Common myeloid progenitor, CD34-positive (primary cell): Measurements from ENCODE around the gene KYAT1.

Experiments used
- CTCF ChIA-PET: fragments of 350-600 bp; sonication (Branson Sonifier 250); formaldehyde crosslinking; loops from one replicate; lab custom pipeline; 2021; ENCODE audit warnings: antibody characterized with exemption; lab: Charles Lee
- POLR2A ChIA-PET: fragments of 350-600 bp; sonication (Branson Sonifier 250); formaldehyde crosslinking; loops from one replicate; lab custom pipeline; 2021; ENCODE audit warnings: antibody characterized with exemption; lab: Charles Lee
- DNase-seq, 3 donors: peaks; one replicate each; pipeline versions ENCODE4 v3.0.0 to v3.0.0-alpha.2; 2013
- H3K27ac ChIP-seq, 2 experiments: 1 replicate in 1 of 2; 2 replicates in 1 of 2; pipeline ENCODE4 v1.7.0; 2013; ENCODE audit warnings: inconsistent platforms in 2 of 2, low read length in 2 of 2, mild to moderate bottlenecking in 2 of 2, low read depth in 1 of 2, moderate library complexity in 1 of 2; ENCODE audit not compliant: severe bottlenecking in 2 of 2, insufficient read depth in 1 of 2, poor library complexity in 1 of 2
- H3K27me3 ChIP-seq, 5 experiments: replicated peaks in 2 of 5; 1 replicate in 3 of 5; 2 replicates in 2 of 5; pipeline versions ENCODE4 v1.6.1 to v1.7.0; 2013; ENCODE audit warnings: low read length in 4 of 5, mild to moderate bottlenecking in 2 of 5, moderate library complexity in 2 of 5, inconsistent platforms in 1 of 5; ENCODE audit not compliant: insufficient read depth in 5 of 5, control insufficient read depth in 4 of 5
- H3K36me3 ChIP-seq, 4 experiments: 1 replicate in 2 of 4; 2 replicates in 2 of 4; pipeline versions ENCODE4 v1.6.1 to v1.7.0; 2013; ENCODE audit warnings: low read length in 3 of 4, control low read depth in 1 of 4, mild to moderate bottlenecking in 1 of 4; ENCODE audit not compliant: control insufficient read depth in 4 of 4, insufficient read depth in 4 of 4
- H3K4me1 ChIP-seq, 4 experiments: 1 replicate in 3 of 4; 2 replicates in 1 of 4; pipeline versions ENCODE4 v1.6.1 to v1.7.1; 2013; ENCODE audit warnings: low read length in 3 of 4, mild to moderate bottlenecking in 3 of 4, control low read depth in 1 of 4, inconsistent platforms in 1 of 4, moderate library complexity in 1 of 4; ENCODE audit not compliant: control insufficient read depth in 4 of 4, insufficient read depth in 4 of 4; ENCODE audit errors: control extremely low read depth in 1 of 4
- H3K4me3 ChIP-seq, 7 experiments: 1 replicate in 4 of 7; 2 replicates in 3 of 7; pipeline versions ENCODE4 v1.5.1 to v1.7.0; 2013; ENCODE audit warnings: mild to moderate bottlenecking in 7 of 7, low read length in 6 of 7, moderate library complexity in 6 of 7, inconsistent platforms in 2 of 7, low read depth in 2 of 7, control low read depth in 1 of 7; ENCODE audit not compliant: insufficient read depth in 4 of 7, control insufficient read depth in 1 of 7; ENCODE audit errors: extremely low read depth in 1 of 7
- H3K9me3 ChIP-seq, 5 experiments: 1 replicate in 4 of 5; 2 replicates in 1 of 5; pipeline versions ENCODE4 v1.6.1 to v1.7.1; 2013; ENCODE audit warnings: low read length in 4 of 5, mild to moderate bottlenecking in 2 of 5, inconsistent platforms in 1 of 5, low read depth in 1 of 5, moderate library complexity in 1 of 5; ENCODE audit not compliant: control insufficient read depth in 4 of 5, insufficient read depth in 2 of 5; ENCODE audit errors: control extremely low read depth in 1 of 5
- WGBS: methylation state at CpG from one replicate; pipeline ENCODE4 v1.1.5; 2013; ENCODE audit not compliant: insufficient coverage; 5-methylcytosine and 5-hydroxymethylcytosine counted together

The KYAT1 gene

DNA sequence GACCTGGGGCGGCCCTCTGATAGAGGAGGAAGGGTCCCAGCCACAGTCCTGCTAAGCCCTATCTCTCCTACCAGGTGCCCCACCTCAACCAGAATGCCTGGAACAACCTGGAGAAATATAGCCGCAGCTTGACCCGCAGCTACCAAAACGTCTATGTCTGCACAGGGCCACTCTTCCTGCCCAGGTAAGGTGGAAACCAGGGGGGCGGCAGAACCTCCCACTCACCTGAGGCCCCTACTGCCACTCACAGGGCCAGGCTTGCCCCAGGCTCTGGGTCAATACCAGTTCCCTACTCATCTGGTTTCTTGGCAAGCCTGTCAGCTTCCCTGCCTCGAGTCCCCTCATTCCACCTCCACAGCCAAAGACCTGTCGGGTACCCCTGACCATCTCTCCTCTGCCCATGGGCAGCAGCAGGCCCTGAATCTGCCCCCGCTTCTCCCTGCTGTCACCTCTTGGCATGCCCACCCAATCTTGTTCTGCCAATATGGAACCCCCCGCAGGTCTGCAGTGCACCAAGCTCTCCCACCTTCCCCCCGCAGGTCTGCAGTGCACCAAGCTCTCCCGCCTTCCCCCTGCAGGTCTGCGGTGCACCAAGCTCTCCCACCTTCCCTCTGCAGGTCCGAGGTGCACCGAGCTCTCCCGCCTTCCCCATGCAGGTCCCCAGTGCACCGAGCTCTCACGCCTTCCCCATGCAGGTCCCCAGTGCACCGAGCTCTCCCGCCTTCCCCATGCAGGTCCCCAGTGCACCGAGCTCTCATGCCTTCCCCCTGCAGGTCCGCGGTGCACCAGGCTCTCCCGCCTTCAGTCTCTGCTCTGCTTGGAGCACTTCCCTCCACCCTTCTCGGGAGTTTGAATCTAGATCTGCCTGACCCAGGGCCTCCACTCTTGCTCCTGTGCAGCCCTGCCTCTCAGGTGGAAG, 60.8 kb downstream of the KYAT1 start:
- POLR2A ChIA-PET: no interaction called here

DNA sequence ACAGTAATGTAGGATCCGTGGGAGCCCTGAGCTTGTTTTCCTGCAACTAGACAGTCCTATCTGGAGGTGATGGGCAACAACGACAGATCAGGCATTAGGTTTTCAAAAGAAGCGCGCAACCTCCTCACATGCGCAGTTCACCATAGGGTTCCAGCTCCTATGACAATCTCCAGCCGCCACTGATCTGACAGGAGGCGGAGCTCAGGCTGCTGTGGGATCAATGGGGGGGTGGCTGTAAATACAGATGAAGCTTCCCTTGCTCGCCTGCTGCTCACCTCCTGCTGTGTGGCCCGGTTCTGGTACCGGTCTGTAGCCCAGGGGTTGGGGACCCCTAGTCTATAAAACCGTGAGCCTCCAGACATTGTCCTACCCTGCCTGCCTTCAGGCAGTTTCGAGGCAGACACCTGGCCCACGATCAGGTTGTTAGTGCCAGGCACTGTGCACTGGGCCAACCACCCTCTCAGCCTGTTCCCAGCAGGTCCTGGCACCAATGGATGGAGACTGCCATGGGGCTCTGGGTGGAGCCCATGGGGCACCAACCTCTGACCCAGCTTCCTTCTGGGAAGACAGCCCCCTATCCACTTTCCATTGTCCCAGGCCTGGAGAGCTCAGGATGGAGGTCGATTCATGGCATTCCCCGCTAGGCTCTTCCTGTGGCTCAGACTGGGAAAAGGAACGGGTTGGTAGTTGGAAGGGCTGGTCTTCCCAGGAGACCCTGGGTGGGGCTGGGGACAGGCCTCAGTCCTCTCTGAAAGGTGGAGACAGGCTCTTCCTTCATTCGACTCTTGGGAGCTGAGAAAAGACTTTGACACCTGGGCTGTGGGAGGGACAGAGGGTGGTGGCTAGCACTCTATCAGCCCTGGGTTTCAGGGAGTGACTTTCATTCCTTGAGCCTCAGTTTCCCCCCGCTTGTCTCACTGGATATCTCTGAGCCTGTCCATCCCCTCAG, 61.8 kb downstream of the KYAT1 start:
- Histone ChIP-seq H3K36me3 (peaks cover 0 to 48% (median 35%) of the 10 kb centered on the region in 4 experiments), H3K4me1 (peaks cover 0 to 16% (median 14%) of the 10 kb centered on the region in 4 experiments), H3K27ac (no peak overlapping the region), H3K4me3 (peak overlapping the region in 3 of 7 experiments; percentile 76 to 79 (median 78)), H3K27me3 (no peaks in the 10 kb centered on the region), H3K9me3 (no peaks in the 10 kb centered on the region)
- DNase-seq: no peak
- ChIA-PET POLR2A (no interaction called here), CTCF (interaction anchor here (0.6 to 2.6 kb wide), 5 partner anchors 7 to 1398 kb away, joined by 3 to 7 read pairs (median 4); partner anchors contain the start of gene SPOUT1)
- 92% methylated on average over 18 of the region's 18 CpGs for WGBS

More for the DNA sequence above, 60.8 kb downstream of the KYAT1 start:
- H3K4me3 ChIP-seq: no peak overlapping the region
- WGBS: 91% methylated on average over 20 of the region's 24 CpGs
- no peak for DNase-seq
- CTCF ChIA-PET: no interaction called here
- H3K4me1 ChIP-seq: peaks cover 0 to 16% (median 14%) of the 10 kb centered on the region in 4 experiments
- no peaks in the 10 kb centered on the region for H3K27me3 ChIP-seq
- H3K27ac ChIP-seq: no peak overlapping the region
- H3K9me3 ChIP-seq: no peaks in the 10 kb centered on the region
- peaks cover 3 to 55% (median 43%) of the 10 kb centered on the region in 4 experiments for H3K36me3 ChIP-seq

DNA sequence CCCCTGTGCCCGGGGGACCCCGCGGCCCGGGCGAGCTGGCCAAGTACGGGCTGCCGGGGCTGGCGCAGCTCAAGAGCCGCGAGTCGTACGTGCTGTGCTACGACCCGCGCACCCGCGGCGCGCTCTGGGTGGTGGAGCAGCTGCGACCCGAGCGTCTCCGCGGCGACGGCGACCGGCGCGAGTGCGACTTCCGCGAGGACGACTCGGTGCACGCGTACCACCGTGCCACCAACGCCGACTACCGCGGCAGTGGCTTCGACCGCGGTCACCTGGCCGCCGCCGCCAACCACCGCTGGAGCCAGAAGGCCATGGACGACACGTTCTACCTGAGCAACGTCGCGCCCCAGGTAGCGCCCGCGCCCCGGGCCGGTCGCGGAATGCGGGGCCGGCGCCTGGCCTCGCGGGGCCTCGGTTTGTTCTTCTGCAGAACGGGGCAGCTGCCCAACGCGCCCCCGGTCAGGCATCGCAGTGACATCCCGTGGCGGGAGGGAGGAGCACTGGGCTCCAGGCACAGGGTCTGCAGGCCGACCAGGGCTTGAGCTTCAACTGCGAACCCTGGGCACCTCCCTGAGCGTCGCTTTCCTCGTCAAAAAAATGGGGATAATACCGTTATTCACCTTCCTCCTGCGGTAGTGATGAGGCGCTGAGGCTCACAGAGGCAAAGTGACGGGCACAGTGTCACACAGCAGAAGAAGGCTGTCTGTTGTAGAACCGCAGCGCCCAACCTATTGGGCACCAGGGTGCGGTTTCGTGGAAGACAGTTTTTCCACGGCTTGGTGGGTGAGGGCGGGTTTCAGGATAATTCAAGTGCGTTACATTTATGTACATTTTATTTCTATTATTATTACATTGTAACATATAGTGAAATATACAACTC, 62.7 kb downstream of the KYAT1 start:
- WGBS: 6% methylated on average over 75 of the region's 90 CpGs
- Histone ChIP-seq H3K4me1 (peaks cover 0 to 16% (median 14%) of the 10 kb centered on the region in 4 experiments), H3K27ac (no peak overlapping the region), H3K27me3 (no peaks in the 10 kb centered on the region), H3K36me3 (peaks cover 0 to 39% (median 28%) of the 10 kb centered on the region in 4 experiments), H3K4me3 (peak overlapping the region; percentile 65 to 90 (median 76)), H3K9me3 (no peaks in the 10 kb centered on the region)
- DNase-seq: peak; percentile 25 to 56 (median 49)
- ChIA-PET CTCF (interaction anchor here (0.6 to 3.2 kb wide), 12 partner anchors 8 to 1398 kb away, joined by 3 to 19 read pairs (median 4); partner anchors contain the start of gene SPOUT1), POLR2A (interaction anchor here (0.9 to 1.1 kb wide), 2 partner anchors 11 to 58 kb away, joined by 3 read pairs; partner anchors contain the start of gene SPOUT1)

DNA sequence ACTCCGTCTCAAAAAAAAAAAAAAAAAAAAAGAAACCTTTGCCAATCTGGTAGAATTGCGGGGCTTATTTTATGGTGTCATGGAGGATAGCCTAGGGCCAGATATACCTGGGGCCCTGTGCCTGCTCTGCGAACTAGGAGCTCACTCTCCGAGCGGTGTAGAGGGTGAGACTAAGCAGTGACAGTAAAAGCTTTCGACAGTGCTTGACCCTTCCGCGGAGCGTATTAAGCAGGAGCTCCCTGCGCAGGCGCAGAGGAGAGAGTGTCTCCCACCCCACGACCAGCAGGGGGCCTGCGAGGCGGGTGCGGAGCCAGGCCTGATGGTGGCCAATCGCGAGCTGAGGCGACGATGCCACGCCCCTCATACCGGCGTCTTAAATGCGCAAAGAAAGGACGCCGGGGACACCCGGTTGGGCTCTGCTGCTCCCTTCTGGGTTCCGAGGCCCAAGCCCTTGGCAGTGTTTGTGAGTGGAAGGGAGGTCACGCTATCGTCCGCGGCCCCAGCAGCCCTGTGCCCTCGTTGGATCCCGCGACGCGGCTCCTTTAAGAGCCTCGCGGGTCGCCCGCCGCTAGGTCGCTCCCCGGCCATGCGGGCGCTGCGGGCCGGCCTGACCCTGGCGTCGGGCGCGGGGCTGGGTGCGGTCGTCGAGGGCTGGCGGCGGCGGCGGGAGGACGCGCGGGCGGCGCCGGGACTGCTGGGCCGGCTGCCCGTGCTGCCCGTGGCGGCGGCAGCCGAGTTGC, 63.5 kb downstream of the KYAT1 start, which contains the start of gene ENDOG:
Gene ENDOG (plus strand): TSS at position 402 of the 740 bp plus-strand sequence. CDS start 185 bp downstream, at position 587.
- peak within 1 kb of the TSS; percentile 65 to 90 (median 76) for H3K4me3 ChIP-seq
- no peak within 1 kb of the TSS for H3K27ac ChIP-seq
- H3K27me3 ChIP-seq: no peaks in the 10 kb centered on the region
- POLR2A ChIA-PET: interaction anchor here (0.6 to 1.1 kb wide), 3 partner anchors 11 to 116 kb away, joined by 3 read pairs; partner anchors contain the start of genes PKN3 and SPOUT1
- 0% methylated on average over 39 of the region's 70 CpGs for WGBS
- H3K4me1 ChIP-seq: peaks cover 0 to 16% (median 14%) of the 10 kb centered on the region in 4 experiments
- H3K36me3 ChIP-seq: peaks cover 0 to 31% (median 20%) of the 10 kb centered on the region in 4 experiments
- CTCF ChIA-PET: interaction anchor here (0.6 to 3.2 kb wide), 17 partner anchors 9 to 1916 kb away, joined by 3 to 19 read pairs (median 4); partner anchors contain the start of genes SPOUT1 and ZDHHC12
- H3K9me3 ChIP-seq: no peaks in the 10 kb centered on the region
- peak; percentile 95 to 96 (median 96) for DNase-seq

DNA sequence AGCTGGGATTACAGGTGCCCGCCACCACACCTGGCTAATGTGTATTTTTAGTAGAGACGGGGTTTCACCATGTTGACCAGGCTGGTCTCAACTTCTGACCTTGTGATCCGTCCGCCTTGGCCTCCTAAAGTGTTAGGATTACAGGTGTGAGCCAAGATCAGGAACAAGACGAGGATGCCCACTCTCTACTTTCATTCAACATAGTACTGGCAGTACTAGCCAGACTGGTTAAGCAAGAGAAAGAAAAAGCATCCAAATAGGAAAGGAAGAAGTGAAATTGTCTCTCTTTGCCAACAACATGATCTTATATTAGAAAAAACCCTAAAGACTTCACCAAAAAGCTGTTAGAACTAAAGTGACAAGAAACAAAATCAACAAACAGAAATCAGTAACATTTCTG, 70.9 kb downstream of the KYAT1 start:
- no peaks in the 10 kb centered on the region for H3K27me3 ChIP-seq
- peaks cover 0 to 33% (median 25%) of the 10 kb centered on the region in 4 experiments for H3K36me3 ChIP-seq
- H3K4me3 ChIP-seq: no peak overlapping the region
- no peaks in the 10 kb centered on the region for H3K9me3 ChIP-seq
- H3K4me1 ChIP-seq: no peaks in the 10 kb centered on the region
- DNase-seq: no peak
- POLR2A ChIA-PET: no interaction called here
- CTCF ChIA-PET: interaction anchor here (2.4 kb wide), 1 partner anchor 19 kb away, joined by 7 read pairs; no protein-coding TSS in a partner anchor
- no peak overlapping the region for H3K27ac ChIP-seq
- WGBS: no CpG with 5 or more reads among the region's 5 CpGs
